ENCODE results near the gene MOB1A. TPM values are rescaled to one million over a fixed set of nuclear protein-coding genes. Genes with fewer than 3 reads are reported as not detected.

MOB1A gene
- total and polyA plus RNA-seq, 2 donors from 2014 or later = 36.2 to 117 TPM

- DNase-seq (peak; percentile 94 to 97 (median 96)), FAIRE-seq (no peak)
- Histone ChIP-seq H3K4me3 (ENCODE audit: low read length in 3 of 3) (peak within 1 kb of the TSS; percentile 59 to 68 (median 60)), H3K9me3 (ENCODE audit: control insufficient read depth in 2 of 3, insufficient read depth in 1 of 3, low read length in 3 of 3) (no peaks in the 10 kb centered on the region), H3K27ac (ENCODE audit: low read depth in 2 of 2, low read length in 2 of 2) (peak within 1 kb of the TSS; percentile 82), H3K36me3 (ENCODE audit: control insufficient read depth in 2 of 3, insufficient read depth in 3 of 3, low read length in 3 of 3) (no peaks in the 10 kb centered on the region), H3K4me1 (ENCODE audit: control insufficient read depth in 2 of 3, insufficient read depth in 2 of 3, low read depth in 1 of 3, low read length in 3 of 3) (peaks cover 0 to 10% (median 3%) of the 10 kb centered on the region in 3 donors), H3K9ac (ENCODE audit: low read length in 3 of 3) (peak within 1 kb of the TSS; percentile 12 to 65 (median 54)), H3K27me3 (ENCODE audit: control insufficient read depth, insufficient read depth, low read length) (no peaks in the 10 kb centered on the region)
- intact Hi-C loops (cut with DNase I) = no loop called here
- peak; percentile 49 for TF ChIP-seq CTCF (IDR thresholded peaks at IDR 0.05; ENCODE audit: borderline replicate concordance, extremely low read depth, insufficient read depth)
Measured at GRCh38 chr2:74198461-74199274, 20.0 kb upstream of the MOB1A start, which contains the start of gene MTHFD2. TSS of gene MTHFD2 (plus strand) at chr2:74198615. CDS start at chr2:74198642, 27 bp downstream.

GRCh38 chr2:74198023-74198460 is 19.4 kb upstream of the MOB1A start:
- H3K36me3 ChIP-seq (ENCODE audit: control insufficient read depth in 2 of 3, insufficient read depth in 3 of 3, low read length in 3 of 3) = no peaks in the 10 kb centered on the region
- H3K9me3 ChIP-seq (ENCODE audit: control insufficient read depth in 2 of 3, insufficient read depth in 1 of 3, low read length in 3 of 3) = no peaks in the 10 kb centered on the region
- no peaks in the 10 kb centered on the region for H3K27me3 ChIP-seq (ENCODE audit: control insufficient read depth, insufficient read depth, low read length)
- DNase-seq (no peak), FAIRE-seq (no peak)
- peaks cover 0 to 10% (median 3%) of the 10 kb centered on the region in 3 donors for H3K4me1 ChIP-seq (ENCODE audit: control insufficient read depth in 2 of 3, insufficient read depth in 2 of 3, low read depth in 1 of 3, low read length in 3 of 3)
- H3K9ac ChIP-seq (ENCODE audit: low read length in 3 of 3) = no peak overlapping the region
- H3K4me3 ChIP-seq (ENCODE audit: low read length in 3 of 3) = peak overlapping the region; percentile 22 to 68 (median 47)
- intact Hi-C loops (cut with DNase I) = no loop called here
- H3K27ac ChIP-seq (ENCODE audit: low read depth in 2 of 2, low read length in 2 of 2) = peak overlapping the region in 1 of 2 donors; percentile 26
- no peak for TF ChIP-seq CTCF (IDR thresholded peaks at IDR 0.05; ENCODE audit: borderline replicate concordance, extremely low read depth, insufficient read depth)

GRCh38 chr2:74197049-74197448 is 18.4 kb upstream of the MOB1A start:
- H3K27me3 ChIP-seq (ENCODE audit: control insufficient read depth, insufficient read depth, low read length) = no peaks in the 10 kb centered on the region
- H3K27ac ChIP-seq (ENCODE audit: low read depth in 2 of 2, low read length in 2 of 2) = no peak overlapping the region
- DNase-seq (no peak), FAIRE-seq (no peak)
- H3K4me1 ChIP-seq (ENCODE audit: control insufficient read depth in 2 of 3, insufficient read depth in 2 of 3, low read depth in 1 of 3, low read length in 3 of 3) = peaks cover 0 to 10% (median 3%) of the 10 kb centered on the region in 3 donors
- intact Hi-C loops (cut with DNase I) = no loop called here
- H3K9me3 ChIP-seq (ENCODE audit: control insufficient read depth in 2 of 3, insufficient read depth in 1 of 3, low read length in 3 of 3) = no peaks in the 10 kb centered on the region
- H3K9ac ChIP-seq (ENCODE audit: low read length in 3 of 3) = no peak overlapping the region
- H3K36me3 ChIP-seq (ENCODE audit: control insufficient read depth in 2 of 3, insufficient read depth in 3 of 3, low read length in 3 of 3) = no peaks in the 10 kb centered on the region
- no peak overlapping the region for H3K4me3 ChIP-seq (ENCODE audit: low read length in 3 of 3)
- TF ChIP-seq CTCF (IDR thresholded peaks at IDR 0.05; ENCODE audit: borderline replicate concordance, extremely low read depth, insufficient read depth) = no peak

Measured in kidney (tissue), 14 donors.